HG03457 (cell line): ENCODE data around the gene STN1.

ENCODE experiments used
- ATAC-seq: cut with Tn5 transposase; IDR thresholded peaks from one replicate; pipeline ENCODE4 v1.9.1; 2021; ENCODE audit warnings: moderate number of reproducible peaks; ENCODE audit not compliant: unreplicated experiment

STN1 gene

DNA sequence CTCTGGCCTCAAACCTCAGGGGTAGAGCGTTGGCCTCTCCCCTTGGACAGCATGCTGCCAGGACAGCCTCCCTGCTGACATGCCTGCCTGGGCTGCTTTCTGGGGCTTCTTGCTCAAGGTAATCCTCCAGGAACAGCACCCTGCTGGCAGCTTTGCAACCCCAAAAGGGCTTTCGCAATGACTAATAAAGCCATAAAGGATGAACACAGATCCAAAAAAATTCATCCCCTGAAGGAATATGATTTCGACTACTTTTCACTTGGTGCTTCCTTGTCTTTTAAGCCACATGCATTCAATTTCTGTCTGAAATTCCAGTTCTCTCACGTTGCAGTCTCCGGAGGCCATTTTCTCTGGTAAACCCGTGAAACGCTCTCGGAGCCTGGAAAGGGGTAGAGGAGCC is 47.5 kb downstream of the STN1 start:
- ATAC-seq, result no peak

DNA sequence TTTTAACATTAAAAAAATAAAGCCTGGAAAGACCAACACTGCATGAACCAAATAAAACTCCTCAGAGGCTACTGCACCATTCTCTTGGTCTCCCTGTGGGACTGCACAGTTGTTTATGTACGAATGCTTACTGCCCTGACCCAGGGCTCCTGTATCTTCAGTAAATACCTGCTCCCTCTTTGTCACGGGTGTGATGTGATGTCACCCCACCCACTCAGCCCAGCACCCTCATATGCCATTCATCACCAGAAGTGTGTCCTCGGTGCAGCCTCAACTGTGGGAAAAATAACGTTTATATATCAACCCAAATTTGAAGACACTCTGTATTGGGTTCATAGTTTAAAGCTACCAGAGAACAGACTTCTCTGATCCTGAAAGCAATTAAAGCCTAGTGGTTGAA is 48.6 kb downstream of the STN1 start:
- no peak for ATAC-seq

DNA sequence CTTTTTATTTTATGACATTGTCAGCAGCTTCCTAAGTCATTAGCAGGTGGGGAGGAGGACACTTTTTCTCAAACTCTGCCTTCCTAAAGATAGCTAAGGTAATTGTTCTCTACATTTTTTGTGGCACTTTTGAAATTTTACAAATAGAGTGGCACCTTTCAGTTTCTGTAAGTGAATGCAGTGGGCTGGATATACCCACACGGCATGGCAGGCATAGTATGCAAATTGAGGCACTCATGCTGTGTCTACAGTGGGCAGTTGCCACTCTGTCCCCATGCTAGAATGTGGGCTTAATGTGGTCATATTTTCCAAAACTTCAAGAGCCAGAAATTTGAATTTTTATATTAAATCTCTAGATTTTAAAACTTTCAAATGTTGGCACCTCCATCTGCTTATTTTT is 49.8 kb downstream of the STN1 start:
- no peak for ATAC-seq

DNA sequence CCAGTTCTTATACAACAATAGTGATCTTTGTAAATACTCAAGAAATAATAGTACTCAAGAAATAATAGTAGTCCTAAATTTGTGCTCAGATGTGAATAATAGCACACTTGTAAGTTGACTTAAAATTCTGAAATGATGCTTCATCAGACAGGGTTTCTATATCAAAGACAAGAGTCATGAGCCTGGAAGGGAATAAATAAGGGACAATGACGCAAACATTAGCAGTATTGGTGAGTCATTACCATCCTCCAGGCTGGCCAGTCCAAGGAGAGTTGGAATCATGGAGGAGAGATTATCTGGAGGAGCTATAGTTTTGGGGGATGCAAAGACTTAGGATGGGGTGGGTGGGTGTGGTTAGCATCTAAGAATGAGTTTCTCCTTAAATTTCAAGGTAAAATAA is 56.5 kb downstream of the STN1 start:
- ATAC-seq, result no peak

DNA sequence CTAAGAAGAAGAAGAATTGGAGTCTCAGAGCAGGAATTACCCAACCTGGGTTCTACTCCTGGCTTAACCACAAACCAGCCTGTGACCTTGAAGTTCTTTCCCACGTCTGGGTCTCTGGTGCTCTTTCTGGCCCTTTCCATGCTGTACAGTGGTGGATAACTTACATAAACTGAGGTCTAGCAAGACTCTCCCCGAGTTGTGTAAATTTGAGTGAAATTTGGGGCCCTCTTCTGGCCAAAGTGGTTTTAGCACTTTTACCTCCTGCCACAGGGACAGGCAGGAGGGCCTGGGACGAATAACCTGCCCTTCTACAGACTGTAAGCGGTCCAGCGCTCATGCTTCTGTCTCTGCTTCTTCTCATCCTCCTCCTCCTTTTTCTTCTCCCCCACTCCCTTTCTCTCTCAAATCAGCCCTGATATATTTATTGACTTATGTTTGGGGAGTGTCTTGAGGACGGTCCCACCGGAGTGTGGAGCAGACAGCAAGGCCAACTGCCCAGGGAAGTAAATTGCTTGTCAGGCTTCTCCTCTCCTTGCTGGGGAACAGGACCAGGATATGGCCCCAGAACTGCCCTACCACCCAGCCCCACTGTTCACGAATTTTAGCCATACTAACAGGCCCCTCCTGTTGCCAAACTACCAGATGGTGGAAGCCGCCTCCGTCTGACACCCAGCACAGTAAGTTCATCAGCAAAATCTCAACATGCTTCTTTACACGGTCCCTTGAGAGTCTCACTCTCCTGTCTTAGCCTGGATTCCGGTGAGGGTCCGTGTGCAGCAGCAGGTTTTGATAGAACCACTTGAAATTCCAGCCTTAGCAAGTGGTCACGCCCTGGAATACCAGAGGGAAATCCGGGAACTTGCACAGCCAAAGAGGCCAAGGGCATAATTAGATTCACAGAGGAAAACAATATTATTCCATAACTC is 58.6 kb downstream of the STN1 start:
- ATAC-seq, result no peak

DNA sequence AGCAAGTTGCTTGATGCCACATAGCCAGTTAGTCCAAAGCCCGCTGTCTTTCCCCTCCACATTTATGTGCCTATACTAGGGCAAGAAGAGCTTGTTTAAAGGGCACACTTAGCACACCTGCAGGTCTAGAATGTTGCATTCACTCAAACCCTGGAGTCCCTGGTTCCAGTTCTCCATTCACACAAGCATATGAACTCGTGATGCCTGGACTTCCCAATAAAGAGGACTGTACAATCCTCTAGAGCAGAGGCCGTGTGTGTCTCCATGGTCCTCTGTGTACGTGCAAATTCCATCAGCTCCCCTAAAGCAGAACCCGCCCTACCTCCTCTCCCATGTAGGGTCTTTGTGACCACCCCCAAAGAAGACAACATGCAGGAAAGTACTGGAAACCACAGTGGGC is 59.6 kb downstream of the STN1 start:
- no peak for ATAC-seq

DNA sequence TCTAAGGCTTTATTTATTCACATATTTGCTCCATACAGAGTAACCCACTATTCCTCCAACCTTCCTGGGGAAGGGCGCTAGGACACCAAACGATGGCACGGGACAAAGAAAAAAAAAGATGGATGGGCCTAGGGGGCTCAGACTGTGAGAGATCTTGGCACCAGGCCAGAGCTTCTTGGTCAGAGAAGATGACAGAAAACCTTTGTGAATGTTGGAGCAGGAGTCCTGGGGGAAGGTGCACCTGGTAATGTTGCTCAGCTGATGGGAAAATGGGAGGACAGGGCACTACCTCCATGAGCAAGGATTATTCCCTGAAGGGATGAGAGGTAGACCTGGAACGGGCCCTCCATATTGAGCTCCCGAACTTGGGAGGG is 61.2 kb downstream of the STN1 start:
- no peak for ATAC-seq

DNA sequence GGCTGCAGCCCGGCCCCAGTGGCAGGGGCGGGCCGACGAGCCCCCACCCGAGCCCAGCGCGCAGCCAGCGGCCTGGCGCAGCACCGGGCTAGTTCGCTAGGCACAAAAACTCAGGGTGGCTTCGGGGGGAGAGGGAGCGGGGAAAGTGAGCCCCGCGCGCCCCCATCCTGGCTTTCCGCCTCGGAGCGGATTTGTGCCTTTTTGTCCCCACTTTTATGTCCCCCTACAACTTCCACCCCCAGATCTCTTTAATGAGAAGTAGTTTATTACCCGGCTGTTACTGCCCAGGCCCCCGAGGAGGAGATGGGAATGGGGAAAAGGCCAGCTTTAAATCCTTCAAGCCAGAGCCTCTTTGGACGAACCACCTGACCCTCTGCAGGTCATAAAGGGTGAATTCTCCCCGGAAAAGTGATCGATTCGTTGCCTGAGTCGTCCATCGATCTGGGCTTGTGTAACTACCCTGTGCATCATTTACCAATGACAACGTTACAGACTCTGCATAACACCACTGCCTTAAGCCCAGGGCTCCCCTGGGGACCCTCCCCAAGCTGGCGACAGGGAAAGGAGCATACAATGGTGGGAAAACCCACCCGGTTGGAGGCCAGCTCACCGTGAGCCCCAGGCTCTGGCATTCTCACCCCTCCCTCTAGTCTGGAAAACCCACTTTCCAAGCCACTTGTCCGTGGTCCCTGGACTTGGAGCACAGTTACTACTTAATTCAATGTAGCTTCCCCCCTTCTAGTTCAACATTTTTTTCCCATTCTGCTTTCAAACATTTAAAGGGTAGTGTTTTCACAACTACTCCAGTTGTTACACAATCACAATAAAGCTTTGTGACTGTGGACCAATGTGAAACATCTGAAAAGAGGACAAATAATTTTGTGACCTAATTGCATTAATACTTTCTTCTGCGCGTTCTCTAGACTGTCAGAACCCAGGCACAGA is 61.9 kb downstream of the STN1 start:
- no peak for ATAC-seq

DNA sequence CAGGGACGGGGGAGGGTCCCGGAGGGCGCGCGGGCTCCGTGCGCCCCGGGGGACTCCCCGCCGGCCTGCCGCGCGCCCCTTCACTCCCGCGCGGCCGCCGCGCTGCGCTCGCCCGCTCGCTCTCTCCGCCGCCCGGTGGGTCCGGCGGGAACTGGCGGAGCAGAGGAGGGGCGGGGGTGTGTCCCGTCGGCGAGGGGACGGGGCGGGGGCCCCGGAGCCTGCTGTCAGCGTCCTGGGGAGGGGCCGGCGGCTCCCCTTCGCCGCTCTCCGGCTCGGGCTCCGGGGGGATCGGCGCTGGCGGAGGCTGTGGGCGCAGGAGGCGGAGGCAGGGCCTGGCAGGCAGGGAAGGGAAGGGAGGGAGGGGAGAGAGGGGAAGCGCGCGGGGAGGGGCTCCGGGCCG is 62.6 kb downstream of the STN1 start, which contains the start of gene SH3PXD2A:
SH3PXD2A (minus strand) TSS at position 153 of the 400 bp plus-strand sequence. CDS start 310 bp downstream, outside the sequence.
- no peak for ATAC-seq

DNA sequence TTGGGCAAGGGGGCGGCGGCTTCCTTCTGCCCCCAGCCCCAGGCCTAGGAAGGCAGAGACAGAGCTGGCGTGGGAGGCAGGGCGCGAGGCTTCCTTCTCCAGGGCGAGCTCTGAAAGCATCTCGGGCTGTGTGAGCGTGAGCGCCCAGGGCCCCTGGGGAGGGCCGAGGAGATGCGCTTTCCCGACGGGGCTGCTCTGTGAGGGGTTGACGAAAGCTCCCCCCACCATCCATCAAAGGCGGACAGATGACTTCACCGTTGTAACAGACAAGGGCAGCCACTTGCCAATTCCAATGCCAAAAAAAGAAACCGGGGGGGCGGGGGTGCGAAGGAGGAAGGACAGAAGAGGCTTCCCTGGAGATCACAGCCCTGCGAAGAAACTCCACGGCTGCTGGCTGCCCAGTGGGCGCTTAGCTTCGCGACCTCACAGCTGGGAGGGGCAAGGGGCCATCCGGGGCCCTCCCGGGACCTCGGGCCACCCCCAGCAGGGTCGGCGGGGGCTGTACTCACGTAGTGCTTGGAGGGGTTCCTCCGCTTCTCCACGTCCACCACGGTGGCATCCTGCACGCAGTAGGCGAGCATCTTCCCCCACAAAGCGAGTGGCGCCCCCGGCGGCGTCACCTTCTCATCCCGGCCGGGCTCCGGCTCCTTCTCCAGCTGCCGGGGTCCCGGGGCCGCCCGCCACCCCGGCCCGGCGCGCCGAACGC is 63.1 kb downstream of the STN1 start:
- ATAC-seq, result no peak

DNA sequence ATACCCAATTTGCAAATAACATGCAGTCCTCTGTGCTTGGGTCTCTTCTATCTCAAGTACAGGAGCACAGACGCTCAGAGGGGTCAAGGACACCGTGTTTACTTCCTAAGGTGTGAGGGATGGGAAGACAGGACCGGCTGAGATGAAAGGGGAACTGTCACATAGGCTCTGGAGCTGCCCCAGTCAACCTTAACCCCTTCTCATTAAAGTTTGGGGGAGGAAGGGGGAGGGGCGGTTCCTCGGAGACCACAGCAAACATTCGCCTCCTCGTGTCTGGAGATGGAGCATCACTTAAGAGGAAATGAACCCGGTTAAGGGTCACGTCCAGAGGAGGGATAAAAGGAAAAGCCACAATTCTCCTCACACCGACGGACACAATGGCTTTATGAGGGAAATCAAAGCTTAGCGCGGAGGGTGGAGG is 63.7 kb downstream of the STN1 start:
- ATAC-seq, result no peak

DNA sequence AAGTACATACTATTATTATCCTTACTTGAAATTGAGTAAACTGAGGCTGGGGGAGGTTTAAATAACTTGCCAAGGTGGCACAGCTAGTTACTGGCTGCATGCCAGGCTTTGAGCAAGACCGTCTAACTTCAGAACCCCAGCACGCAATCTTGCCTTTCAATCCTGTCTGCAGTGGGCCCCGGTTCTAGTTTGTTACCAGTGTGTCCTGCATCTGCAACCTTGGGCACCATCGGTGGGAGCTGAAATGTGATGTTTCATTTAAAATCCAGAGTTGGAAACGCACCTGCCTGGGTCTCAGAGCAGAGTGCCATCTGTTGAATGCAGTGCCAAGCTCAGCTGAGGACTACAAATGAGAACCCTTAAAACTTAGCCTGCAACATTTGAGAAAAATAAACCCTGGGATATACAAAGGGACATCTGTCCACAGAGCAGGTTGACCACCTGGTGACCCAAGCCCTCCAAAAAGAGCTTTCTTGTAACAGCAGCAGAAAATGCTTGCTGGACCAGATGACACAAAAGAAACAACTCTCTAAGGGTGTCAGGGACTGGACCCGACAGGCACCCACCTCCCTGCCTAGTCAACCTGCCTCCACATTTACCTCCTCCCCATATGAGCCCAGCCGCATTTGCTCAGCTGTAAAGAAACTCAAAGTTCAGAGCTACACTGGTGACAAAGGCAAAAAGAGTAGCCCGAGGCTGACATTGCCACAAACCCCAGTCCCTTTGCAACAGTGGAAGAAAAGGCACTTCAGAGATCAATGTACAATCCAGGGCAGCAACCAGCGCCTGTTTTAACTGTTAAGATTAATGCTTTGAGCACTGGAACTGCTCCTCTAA is 64.3 kb downstream of the STN1 start:
- ATAC-seq, result no peak

DNA sequence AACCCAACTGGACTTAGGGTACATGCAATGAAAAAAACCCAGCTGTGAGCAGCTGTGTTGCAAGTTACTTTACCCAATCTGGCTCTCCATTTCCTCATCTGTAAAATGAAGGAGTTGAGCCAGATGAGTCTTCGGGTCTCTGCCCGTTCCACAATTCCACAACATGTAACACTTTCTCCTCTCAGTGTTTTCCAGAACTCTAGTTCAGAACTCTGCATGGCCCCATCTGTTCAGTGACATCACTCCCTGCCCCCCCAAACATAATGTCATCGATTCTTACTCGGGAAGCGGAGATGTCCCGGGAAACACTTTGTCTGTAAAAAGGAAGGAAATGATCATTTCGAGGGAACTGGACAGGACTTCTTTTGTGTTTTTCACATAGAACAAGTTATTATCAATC is 65.1 kb downstream of the STN1 start:
- ATAC-seq, result no peak

DNA sequence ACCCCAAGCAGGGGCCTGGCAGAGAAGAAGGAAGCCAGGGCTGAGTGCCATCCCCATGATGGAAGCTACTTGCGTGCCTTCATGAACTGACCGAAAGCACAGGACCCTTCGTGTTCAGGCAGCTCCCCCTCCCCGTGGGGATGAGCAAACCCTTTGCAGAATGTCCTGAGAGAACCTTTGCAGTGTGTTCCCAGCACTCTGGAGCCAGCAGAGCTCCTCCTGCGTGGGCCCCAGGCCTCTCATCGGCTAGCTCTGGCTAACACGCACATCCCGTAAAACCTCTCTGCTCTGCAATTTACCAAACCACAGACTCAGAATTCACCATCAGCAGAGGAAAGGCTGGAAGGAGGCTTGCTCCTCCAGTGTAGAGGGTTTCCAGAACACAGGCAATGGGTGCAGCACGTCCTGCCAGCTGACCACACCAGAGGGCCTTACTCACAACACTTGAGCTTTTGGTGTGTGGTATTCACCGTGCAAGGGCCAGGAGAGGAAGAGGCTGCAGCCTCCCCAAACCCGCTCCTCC is 65.7 kb downstream of the STN1 start:
- no peak for ATAC-seq

DNA sequence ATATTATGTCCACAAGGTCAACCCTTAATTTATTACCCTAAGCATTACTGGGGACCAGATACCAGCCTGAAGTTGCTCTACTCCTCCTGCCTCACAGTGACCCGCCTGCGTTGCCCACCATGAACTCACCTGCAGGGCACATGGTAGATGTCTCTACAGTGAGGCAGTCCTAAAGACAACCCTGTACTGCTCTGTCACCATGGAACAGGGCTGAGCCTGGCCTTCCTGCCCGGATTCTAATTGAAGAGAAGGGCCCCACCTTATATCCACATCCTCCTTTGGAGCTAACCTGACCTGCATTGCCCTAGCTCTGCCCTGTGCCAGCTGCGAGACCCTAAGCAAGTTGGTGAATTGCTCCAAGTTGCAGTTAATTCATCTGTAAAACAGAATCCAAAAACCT is 66.7 kb downstream of the STN1 start:
- ATAC-seq, result no peak

DNA sequence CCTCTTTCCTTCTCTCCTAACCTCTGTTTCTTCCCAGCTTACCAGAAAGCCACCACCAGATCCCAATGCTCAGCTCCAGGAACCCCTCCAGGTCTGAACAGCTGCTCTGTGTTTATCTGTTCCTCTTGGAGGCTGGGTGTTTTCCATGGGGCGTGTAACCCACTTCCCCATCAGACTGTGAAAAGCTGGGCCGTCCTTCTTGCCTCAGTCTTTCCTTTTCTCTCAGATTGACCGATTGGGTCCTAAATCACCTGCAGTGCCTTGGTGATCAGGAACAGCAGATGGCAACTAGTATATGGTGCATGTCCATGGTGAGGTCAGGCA is 67.5 kb downstream of the STN1 start:
- ATAC-seq, result no peak

DNA sequence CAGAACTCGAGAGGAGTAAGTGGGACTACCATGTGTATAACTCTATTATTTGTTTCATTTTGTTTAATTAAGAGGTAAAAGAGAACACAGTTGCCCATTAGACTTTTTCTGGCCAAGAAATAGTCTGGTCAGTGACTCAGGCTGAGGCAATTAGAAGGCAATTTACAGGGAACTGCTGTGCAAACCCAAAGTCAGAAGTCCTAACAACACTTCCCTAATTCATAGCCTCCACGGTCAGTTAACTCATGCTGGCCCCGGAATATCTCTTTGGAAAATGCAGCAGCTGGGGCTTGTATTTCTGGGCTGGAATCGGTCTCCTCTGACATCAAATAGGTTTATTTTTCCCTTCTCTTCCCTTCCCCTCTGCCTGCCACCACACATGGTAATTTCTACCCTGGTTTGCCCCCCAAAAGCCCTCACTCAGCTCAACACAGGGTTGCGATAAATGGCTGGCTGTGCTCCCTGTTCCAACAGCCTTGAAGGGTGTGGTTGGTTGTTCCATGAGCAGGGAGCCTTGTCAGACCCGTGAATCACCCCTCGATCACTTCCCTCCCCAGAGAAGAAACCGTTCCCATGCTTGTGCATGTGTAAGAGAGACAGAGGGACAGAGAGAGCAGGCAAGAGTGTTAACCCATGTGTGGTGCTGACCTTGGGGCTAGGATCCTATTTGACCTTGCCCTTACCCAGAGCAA is 68.0 kb downstream of the STN1 start:
- no peak for ATAC-seq

DNA sequence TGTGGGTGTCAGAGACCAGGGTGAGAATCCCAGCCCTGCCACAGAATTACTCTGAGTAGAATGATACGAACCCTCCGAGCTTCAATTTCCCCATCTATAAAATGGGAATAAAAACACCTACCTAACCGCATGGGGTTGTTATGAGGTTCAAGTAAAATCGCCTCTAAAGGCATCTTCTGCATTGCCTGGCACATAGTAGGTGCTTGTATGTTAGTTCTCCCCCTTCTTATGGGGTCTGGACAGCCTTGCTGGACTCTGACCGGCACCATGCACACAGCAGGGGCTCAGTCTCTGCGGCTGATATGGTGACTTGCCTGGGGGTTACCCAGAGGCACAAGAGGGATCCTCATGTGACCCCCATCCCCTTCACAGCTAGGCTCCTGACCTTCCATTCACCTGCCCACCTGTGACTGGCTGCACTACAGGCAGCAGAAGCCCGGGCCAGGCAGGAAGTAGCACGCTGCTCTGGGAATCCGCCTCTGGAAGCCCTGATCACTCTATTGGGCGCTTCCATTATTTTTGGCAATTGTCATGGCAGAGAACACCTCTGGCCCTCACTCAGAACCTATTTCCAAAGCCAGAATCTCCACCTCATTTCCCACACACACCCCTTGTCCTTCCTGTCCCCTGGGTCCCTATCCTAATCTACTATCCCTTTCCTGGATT is 68.6 kb downstream of the STN1 start:
- no peak for ATAC-seq

DNA sequence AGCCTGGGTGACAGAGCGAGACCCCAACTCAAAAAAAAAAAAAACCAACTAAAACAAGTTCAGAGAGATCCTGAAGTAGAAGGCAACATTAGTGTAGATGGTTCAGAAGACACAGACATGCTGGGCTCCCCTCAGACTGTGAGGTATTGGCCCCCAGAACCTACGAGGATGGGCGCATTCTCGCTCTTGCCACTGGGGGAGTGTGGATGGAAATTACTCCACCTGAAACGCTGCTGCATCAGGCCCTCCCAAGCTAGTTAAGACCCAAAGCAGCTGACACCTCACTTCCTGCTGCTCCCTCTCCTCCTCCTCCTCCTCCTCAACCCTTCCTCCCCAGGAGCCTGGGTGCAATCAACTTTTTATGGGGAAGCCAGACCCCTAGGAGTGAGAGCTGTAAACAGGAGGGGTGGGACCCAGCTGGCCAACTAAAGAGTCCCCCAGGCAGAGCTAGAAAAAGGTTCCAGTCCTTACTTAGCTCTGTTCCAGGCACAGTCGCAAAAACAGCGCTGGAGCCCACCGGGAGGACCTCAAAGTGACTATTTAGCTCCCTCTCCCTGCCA is 70.0 kb downstream of the STN1 start:
- no peak for ATAC-seq
